ENCODE data around the gene DBX1. TPM values are rescaled to one million over a fixed set of nuclear protein-coding genes. Genes with fewer than 3 reads are reported as not detected.

DBX1 gene
- total and polyA plus RNA-seq, 10 of the 15 experiments (the other 5 are each of a cell fraction or from before 2014, with no cell fraction given): not detected

GRCh38 chr11:20205807-20206206 lies 45.5 kb upstream of the DBX1 start:
- Histone ChIP-seq H2AFZ (ENCODE audit: control insufficient read depth, low read depth, low read length) (no peak overlapping the region), H3K9ac (ENCODE audit: control insufficient read depth, insufficient read depth, low read length) (no peak overlapping the region), H3K27ac (ENCODE audit: control insufficient read depth, insufficient read depth) (no peak overlapping the region), H3K79me2 (ENCODE audit: control insufficient read depth, insufficient read depth, low read length) (no peaks in the 10 kb centered on the region), H3K4me3 (no peak overlapping the region), H3K4me1 (ENCODE audit: control insufficient read depth, insufficient read depth, low read length) (no peaks in the 10 kb centered on the region), H3K36me3 (ENCODE audit: control insufficient read depth in 2 of 2, insufficient read depth in 2 of 2, low read length in 1 of 2) (no peaks in the 10 kb centered on the region), H3K9me3 (replicated peaks; ENCODE audit: control insufficient read depth, insufficient read depth, low read length) (no peaks in the 10 kb centered on the region), H3K27me3 (replicated peaks in 1 of 2; ENCODE audit: control insufficient read depth in 2 of 2, insufficient read depth in 2 of 2, low read length in 1 of 2) (peaks cover 8 to 20% of the 10 kb centered on the region in 2 experiments; a peak in 3 of 4 replicates), H3K4me2 (ENCODE audit: control insufficient read depth, insufficient read depth) (no peak overlapping the region), H4K20me1 (ENCODE audit: control insufficient read depth, insufficient read depth) (no peaks in the 10 kb centered on the region)
- intact Hi-C loops (cut with micrococcal nuclease; ENCODE audit: unreplicated experiment): no loop called here
- in situ Hi-C loops (cut with MboI): no loop called here
- BruUV-seq (replicated peaks): no TSS peak
- RAD21 ChIA-PET (ENCODE audit: unreplicated experiment): no interaction called here
- DNase-seq (ENCODE audit: low read depth, low spot score) (no peak), ATAC-seq (no peak), FAIRE-seq (no peak)
- CTCF ChIA-PET: no interaction called here
- TF ChIP-seq ELK1 (IDR thresholded peaks at IDR 0.05; ENCODE audit: low read depth, low read length): no peak
- no peak for TF ChIP-seq HDAC6 (IDR thresholded peaks at IDR 0.05; ENCODE audit: unreplicated experiment)
- no peak for TF ChIP-seq ESRRA (IDR thresholded peaks at IDR 0.05; ENCODE audit: low read length)
- no peak for TF ChIP-seq BACH1 (IDR thresholded peaks at IDR 0.05; ENCODE audit: borderline replicate concordance)
- no peak for TF ChIP-seq PRDM15 (CRISPR knock-in tag; IDR thresholded peaks at IDR 0.05)
- POLR2A ChIA-PET: no interaction called here
- SMC1A ChIA-PET (ENCODE audit: uncharacterized antibody, unreplicated experiment): no interaction called here
